ENCODE results near the gene MORN2.

MORN2 gene

DNA sequence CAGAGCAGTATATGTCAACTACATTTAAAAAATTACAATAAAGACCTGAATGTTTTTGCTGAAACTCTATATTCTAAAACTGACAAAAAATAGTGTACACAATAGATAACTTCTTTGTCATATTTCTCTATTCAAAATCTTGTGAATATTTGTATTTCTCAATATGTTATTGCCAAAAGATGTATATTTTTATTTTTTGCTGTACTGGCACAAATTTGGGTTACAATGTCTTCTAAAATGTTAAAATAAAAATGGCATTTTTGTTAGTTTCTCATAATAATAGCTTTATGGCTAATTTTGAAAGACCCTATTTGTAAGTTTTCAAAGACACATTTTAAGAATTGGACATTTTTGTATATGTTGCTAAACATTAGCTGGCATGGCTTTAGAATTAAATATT, 13.3 kb downstream of the MORN2 start:
- DNase-seq (ENCODE audit: extremely low read depth, low read depth) = no peak
- TF ChIP-seq CTCF (IDR thresholded peaks at IDR 0.05; ENCODE audit: low read depth, low read length) = no peak

DNA sequence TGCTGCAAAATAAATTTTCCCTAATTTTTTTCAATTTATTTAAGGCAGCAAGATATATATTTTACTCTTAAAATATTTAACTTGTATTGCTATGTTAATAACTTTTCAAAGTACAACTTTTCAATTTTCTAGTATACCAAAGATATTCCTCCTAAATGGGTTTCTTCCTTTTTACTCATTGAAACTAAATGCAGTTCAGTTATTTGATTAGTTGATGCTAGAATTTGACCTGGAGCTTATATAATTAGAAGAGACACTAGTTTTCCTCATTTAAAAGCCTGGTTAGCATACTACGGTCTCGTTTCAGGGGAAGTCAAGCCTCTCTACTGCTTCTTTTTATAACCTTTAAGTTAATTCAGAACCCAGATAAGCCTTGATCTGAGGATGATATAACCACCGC, 13.8 kb downstream of the MORN2 start, which contains the start of gene ARHGEF33:
TSS of gene ARHGEF33 (plus strand) at position 301 of the 400 bp plus-strand sequence. CDS start 29,573 bp downstream, outside the sequence.
- no peak for TF ChIP-seq CTCF (IDR thresholded peaks at IDR 0.05; ENCODE audit: low read depth, low read length)
- no peak for DNase-seq (ENCODE audit: extremely low read depth, low read depth)

DNA sequence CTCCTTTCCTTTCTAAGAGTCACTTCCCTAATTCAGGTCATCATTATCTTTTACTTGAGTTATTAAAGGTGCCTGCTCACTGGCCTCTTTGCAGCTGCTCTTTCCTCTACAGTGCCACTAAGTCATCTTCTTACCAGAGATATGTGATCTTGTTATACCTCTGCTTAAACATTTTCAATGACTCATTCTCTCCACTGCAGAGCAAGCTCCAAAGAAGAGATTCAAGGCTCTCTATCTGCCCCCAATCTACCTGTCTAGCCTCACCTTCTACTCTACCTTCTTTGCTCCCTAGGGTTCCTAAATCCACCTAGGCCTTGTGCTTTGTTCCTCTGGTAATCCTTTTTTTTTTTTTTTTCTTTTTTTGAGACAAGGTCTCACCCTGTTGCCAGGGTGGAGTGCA, 17.0 kb downstream of the MORN2 start:
- no peak for DNase-seq (ENCODE audit: extremely low read depth, low read depth)
- TF ChIP-seq CTCF (IDR thresholded peaks at IDR 0.05; ENCODE audit: low read depth, low read length) = no peak

- DNase-seq (ENCODE audit: extremely low read depth, low read depth) = no peak
Observed at GRCh38 chr2:38898256-38898655, 22.5 kb downstream of the MORN2 start.

GRCh38 chr2:38900726-38901125, 24.9 kb downstream of the MORN2 start:
- TF ChIP-seq CTCF (IDR thresholded peaks at IDR 0.05; ENCODE audit: low read depth, low read length) = no peak
- DNase-seq (ENCODE audit: extremely low read depth, low read depth) = no peak

More at GRCh38 chr2:38898256-38898655, 22.5 kb downstream of the MORN2 start:
- TF ChIP-seq CTCF (IDR thresholded peaks at IDR 0.05; ENCODE audit: low read depth, low read length) = no peak

GRCh38 chr2:38905251-38905650, 29.5 kb downstream of the MORN2 start:
- no peak for TF ChIP-seq CTCF (IDR thresholded peaks at IDR 0.05; ENCODE audit: low read depth, low read length)
- no peak for DNase-seq (ENCODE audit: extremely low read depth, low read depth)

DNA sequence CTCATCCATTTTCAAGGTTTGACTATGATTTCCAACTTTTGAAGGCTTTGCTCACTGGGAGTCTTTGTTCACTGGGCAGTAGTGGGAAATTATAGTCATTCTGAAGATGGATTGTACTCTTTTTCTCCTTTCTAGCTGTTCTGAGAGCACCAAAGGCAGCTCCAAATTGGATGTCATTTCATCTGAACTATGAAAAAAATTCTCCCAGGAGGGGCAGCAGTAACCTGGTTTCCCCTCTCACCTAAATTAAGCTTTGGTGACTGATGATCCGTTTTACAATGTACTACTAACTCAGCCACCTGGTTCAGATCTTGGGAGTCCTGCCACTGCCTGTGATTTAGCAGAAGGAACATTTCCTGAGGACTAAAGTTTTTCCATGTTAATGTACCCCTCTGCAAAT, 31.5 kb downstream of the MORN2 start:
- TF ChIP-seq CTCF (IDR thresholded peaks at IDR 0.05; ENCODE audit: low read depth, low read length) = no peak
- no peak for DNase-seq (ENCODE audit: extremely low read depth, low read depth)

Data from AG09319 (cell line).